IMR-90 (cell line): ENCODE data around the gene SARNP. TPM values are rescaled to one million over a fixed set of nuclear protein-coding genes. Genes with fewer than 3 reads are reported as not detected.
A peak's percentile ranks its signal among the peaks of the same experiment; 100 is the strongest.

ENCODE experiments used
- ATAC-seq: fragments of 200-7000 bp; cut with Tn5 transposase; 2 replicates; pipeline ENCODE4 v1.9.1; 2020; ENCODE audit warnings: low read depth, mild to moderate bottlenecking, moderate library complexity
- BruUV-seq: library from RNA; stranded (reverse); fragments of 400-500 nt; replicated peaks from 2 replicates; lab custom pipeline; 2021; lab: Mats Ljungman, UMichigan
- CTCF ChIA-PET: fragments of 300-600 bp; formaldehyde crosslinking; extraction: SDS; loops from one replicate; lab custom pipeline; 2021; ENCODE audit warnings: antibody characterized with exemption; lab: Yijun Ruan, JAX
- POLR2A ChIA-PET: fragments of 300-600 bp; sonication (Branson Sonifier 250); formaldehyde crosslinking; loops from one replicate; lab custom pipeline; 2022; ENCODE audit warnings: antibody characterized with exemption; ENCODE audit not compliant: unreplicated experiment; lab: Charles Lee
- DNase-seq: peaks from one replicate; pipeline ENCODE4 v3.0.0; 2013
- H2AFZ ChIP-seq: replicated peaks from 2 replicates; pipeline ENCODE3; 2013; ENCODE audit warnings: low read length, mild to moderate bottlenecking; ENCODE audit not compliant: poor library complexity
- H2AK5ac ChIP-seq: 2 replicates; pipeline ENCODE4 v1.6.1; 2013; ENCODE audit warnings: low read depth, low read length, inconsistent platforms
- H2AK9ac ChIP-seq: replicated peaks from 2 replicates; pipeline ENCODE3; 2013; ENCODE audit warnings: mild to moderate bottlenecking, low read depth, low read length, moderate library complexity; ENCODE audit not compliant: poor library complexity
- H2BK120ac ChIP-seq: 2 replicates; pipeline ENCODE4 v1.6.1; 2013; ENCODE audit warnings: low read depth, low read length, inconsistent platforms
- H2BK15ac ChIP-seq: 3 replicates; pipeline ENCODE4 v1.6.1; 2013; ENCODE audit warnings: low read depth, low read length, inconsistent platforms
- H2BK20ac ChIP-seq: 2 replicates; pipeline ENCODE4 v1.6.1; 2013; ENCODE audit warnings: low read depth, mild to moderate bottlenecking, inconsistent platforms, low read length, moderate library complexity
- H2BK5ac ChIP-seq: 2 replicates; pipeline ENCODE4 v1.6.1; 2013; ENCODE audit warnings: mild to moderate bottlenecking, low read depth, low read length, inconsistent platforms; ENCODE audit not compliant: poor library complexity, severe bottlenecking
- H3K14ac ChIP-seq: replicated peaks from 2 replicates; pipeline ENCODE4 v1.6.1; 2013; ENCODE audit warnings: low read depth, low read length, inconsistent platforms
- H3K18ac ChIP-seq: 2 replicates; pipeline ENCODE4 v1.6.1; 2013; ENCODE audit warnings: low read depth, low read length, control low read depth
- H3K23ac ChIP-seq: 2 replicates; pipeline ENCODE4 v1.6.1; 2013; ENCODE audit warnings: low read depth, low read length, inconsistent platforms
- H3K27ac ChIP-seq: 2 replicates; pipeline ENCODE4 v1.5.1; 2013; ENCODE audit warnings: mild to moderate bottlenecking, control low read depth, low read length; ENCODE audit not compliant: insufficient read depth
- H3K27me3 ChIP-seq: 2 replicates; pipeline ENCODE4 v1.6.1; 2013; ENCODE audit warnings: low read length; ENCODE audit not compliant: control insufficient read depth, insufficient read depth
- H3K36me3 ChIP-seq: 2 replicates; pipeline ENCODE4 v1.6.1; 2013; ENCODE audit warnings: low read length, mixed read lengths; ENCODE audit not compliant: control insufficient read depth, insufficient read depth
- H3K4ac ChIP-seq: 2 replicates; pipeline ENCODE4 v1.6.1; 2013; ENCODE audit warnings: low read depth, low read length, inconsistent platforms
- H3K4me1 ChIP-seq: 2 replicates; pipeline ENCODE4 v1.6.1; 2013; ENCODE audit warnings: low read length, mixed read lengths; ENCODE audit not compliant: control insufficient read depth, insufficient read depth
- H3K4me2 ChIP-seq: 2 replicates; pipeline ENCODE4 v1.6.1; 2013; ENCODE audit warnings: low read depth, mild to moderate bottlenecking, control low read depth, low read length, moderate library complexity
- H3K4me3 ChIP-seq: 2 replicates; pipeline ENCODE4 v1.5.1; 2013; ENCODE audit warnings: low read depth, mild to moderate bottlenecking, control low read depth, low read length, moderate library complexity; ENCODE audit not compliant: insufficient read depth
- H3K56ac ChIP-seq: 2 replicates; pipeline ENCODE4 v1.6.1; 2013; ENCODE audit warnings: low read length, inconsistent platforms; ENCODE audit not compliant: insufficient read depth; ENCODE audit errors: extremely low read depth
- H3K79me1 ChIP-seq, 2 experiments: 2 replicates each; pipeline ENCODE4 v1.6.1; 2013; ENCODE audit warnings: low read length in 2 of 2, inconsistent platforms in 1 of 2, low read depth in 1 of 2
- H3K9ac ChIP-seq: 2 replicates; pipeline ENCODE4 v1.6.1; 2013; ENCODE audit warnings: low read depth, low read length, control low read depth
- H3K9me1 ChIP-seq: 2 replicates; pipeline ENCODE4 v1.6.1; 2013; ENCODE audit warnings: low read length, inconsistent platforms; ENCODE audit not compliant: insufficient read depth
- H3K9me3 ChIP-seq: 2 replicates; pipeline ENCODE4 v1.6.1; 2013; ENCODE audit warnings: low read length; ENCODE audit not compliant: control insufficient read depth, insufficient read depth
- H4K20me1 ChIP-seq: 2 replicates; pipeline ENCODE4 v1.6.1; 2013; ENCODE audit warnings: low read length, inconsistent platforms; ENCODE audit not compliant: insufficient read depth
- H4K5ac ChIP-seq: 2 replicates; pipeline ENCODE4 v1.6.1; 2013; ENCODE audit warnings: mild to moderate bottlenecking, low read depth, low read length, control low read depth
- H4K8ac ChIP-seq, 2 experiments: 2 replicates each; pipeline ENCODE4 v1.6.1; 2013; ENCODE audit warnings: low read depth in 2 of 2, low read length in 2 of 2, control low read depth in 1 of 2, inconsistent platforms in 1 of 2
- H4K91ac ChIP-seq: 2 replicates; pipeline ENCODE4 v1.6.1; 2013; ENCODE audit warnings: low read depth, low read length, inconsistent platforms; ENCODE audit not compliant: insufficient read depth
- BHLHE40 ChIP-seq: fragments of 150-350 bp; IDR thresholded peaks from 2 replicates; pipeline ENCODE4 v1.6.1; 2016; ENCODE audit warnings: mild to moderate bottlenecking, low read depth, low read length
- CEBPB ChIP-seq: IDR thresholded peaks from 2 replicates; pipeline ENCODE4 v1.6.1; 2012; ENCODE audit warnings: low read depth, low read length, improper control_type of control experiment
- CHD1 ChIP-seq: IDR thresholded peaks from 2 replicates; pipeline ENCODE4 v1.6.1; 2012; ENCODE audit warnings: low read depth, low read length, improper control_type of control experiment
- CTCF ChIP-seq: conservative IDR thresholded peaks from 2 replicates; pipeline ENCODE4 v1.5.1; 2012; ENCODE audit warnings: mild to moderate bottlenecking, low read depth, low read length, improper control_type of control experiment
- ELK1 ChIP-seq: fragments of 150-350 bp; IDR thresholded peaks from 2 replicates; pipeline ENCODE4 v1.6.1; 2016; ENCODE audit warnings: low read depth, mild to moderate bottlenecking, low read length, moderate library complexity, borderline replicate concordance
- FOS ChIP-seq: fragments of 150-350 bp; IDR thresholded peaks from 2 replicates; pipeline ENCODE4 v1.6.1; 2016; ENCODE audit warnings: low read depth, low read length
- MAFK ChIP-seq: IDR thresholded peaks from 2 replicates; pipeline ENCODE4 v1.6.1; 2012; ENCODE audit warnings: low read depth, low read length, improper control_type of control experiment
- MAZ ChIP-seq: IDR thresholded peaks from 2 replicates; pipeline ENCODE4 v1.6.1; 2012; ENCODE audit warnings: low read depth, mild to moderate bottlenecking, low read length, improper control_type of control experiment, moderate library complexity, borderline replicate concordance
- MXI1 ChIP-seq: IDR thresholded peaks from 2 replicates; pipeline ENCODE4 v1.6.1; 2012; ENCODE audit warnings: low read depth, mild to moderate bottlenecking, low read length, moderate library complexity, borderline replicate concordance
- NFE2L2 ChIP-seq: fragments of 150-350 bp; IDR thresholded peaks from 2 replicates; pipeline ENCODE4 v1.6.1; 2016; ENCODE audit warnings: low read depth, mild to moderate bottlenecking, low read length
- POLR2A ChIP-seq: IDR thresholded peaks from 2 replicates; pipeline ENCODE4 v1.6.1; 2012; ENCODE audit warnings: mild to moderate bottlenecking, low read depth, low read length
- RAD21 ChIP-seq: IDR thresholded peaks from 2 replicates; pipeline ENCODE4 v1.6.1; 2012; ENCODE audit warnings: low read length, improper control_type of control experiment
- RCOR1 ChIP-seq: IDR thresholded peaks from 2 replicates; pipeline ENCODE4 v1.6.1; 2012; ENCODE audit warnings: mild to moderate bottlenecking, low read length, improper control_type of control experiment; ENCODE audit not compliant: insufficient replicate concordance
- RFX5 ChIP-seq: IDR thresholded peaks from 2 replicates; pipeline ENCODE4 v1.8.0; 2012; ENCODE audit warnings: low read depth, mild to moderate bottlenecking, low read length, moderate library complexity
- SMC3 ChIP-seq: fragments of 150-350 bp; IDR thresholded peaks from 2 replicates; pipeline ENCODE4 v1.6.1; 2016; ENCODE audit warnings: low read depth, mild to moderate bottlenecking, antibody characterized with exemption, low read length, moderate library complexity
- USF2 ChIP-seq: fragments of 150-350 bp; IDR thresholded peaks from 2 replicates; pipeline ENCODE4 v1.6.1; 2017; ENCODE audit warnings: mild to moderate bottlenecking, antibody characterized with exemption, low read length, low read depth
- WGBS, 2 experiments: methylation state at CpG; one replicate each; pipeline versions ENCODE4 v1.1.5 to v1.1.7; 2013; ENCODE audit warnings: missing lambda C conversion rate in 2 of 2; ENCODE audit not compliant: insufficient read length in 1 of 2; ENCODE audit errors: extremely low coverage in 2 of 2; 5-methylcytosine and 5-hydroxymethylcytosine counted together
- dilution Hi-C: fragments of 300-500 bp; cut with HindIII; formaldehyde crosslinking; loops from one replicate; pipeline ENCODE4 v1.14.3; 2018; ENCODE audit warnings: low sequenced_read_pairs; ENCODE audit not compliant: unreplicated experiment
- in situ Hi-C: fragments of 300-500 bp; cut with MboI; formaldehyde crosslinking; loops from 3 replicates; pipeline ENCODE4 v1.14.3; 2019; ENCODE audit warnings: low sequenced_read_pairs, inconsistent platforms, mixed read lengths
- intact Hi-C: fragments of 100-400 bp; cut with micrococcal nuclease; formaldehyde crosslinking; loops from 2 replicates; pipeline ENCODE4 v1.10.0; 2022
- polyA plus RNA-seq, 3 experiments: library from polyadenylated mRNA; depleted of rRNA; stranded (reverse); fragments of >200 nt; gene quantifications; 2 replicates each; pipeline ENCODE4 v1.2.3, GENCODE V29; 2012; ENCODE audit warnings: low replicate concordance in 1 of 3
- total RNA-seq: library from RNA; depleted of rRNA; stranded (reverse); fragments of >200 nt; gene quantifications from 2 replicates; pipeline ENCODE4 v1.2.3, GENCODE V29; 2012

Gene SARNP
- total and polyA plus RNA-seq, 2 of the 4 experiments (the other 2 are of a cell fraction): 46.8 to 103 TPM

GRCh38 chr12:55809274-55809673, 8.2 kb downstream of the SARNP start:
- Histone ChIP-seq H3K27ac (no peak overlapping the region), H4K8ac (no peak overlapping the region), H2AK5ac (0 out of 2 replicates have a peak overlapping the region, but pooled peaks have one; percentile 7), H3K9me1 (0 out of 2 replicates have a peak, but pooled peaks cover 3% of the 10 kb centered on the region), H3K27me3 (no peaks in the 10 kb centered on the region), H4K5ac (no peak overlapping the region), H3K4me3 (no peak overlapping the region), H2AFZ (no peak overlapping the region), H3K36me3 (peaks cover 18% of the 10 kb centered on the region), H4K20me1 (peaks cover 71% of the 10 kb centered on the region), H3K4me2 (no peak overlapping the region), H2AK9ac (no peak overlapping the region), H2BK5ac (no peak overlapping the region), H3K18ac (no peak overlapping the region), H3K4ac (no peak overlapping the region), H2BK120ac (no peak overlapping the region), H3K9ac (no peak overlapping the region), H3K56ac (no peak overlapping the region), H3K9me3 (no peaks in the 10 kb centered on the region), H2BK20ac (no peak overlapping the region), H3K23ac (no peak overlapping the region), H3K4me1 (no peaks in the 10 kb centered on the region; the same call in 1 of the 2 replicates), H2BK15ac (no peak overlapping the region), H3K79me1 (peaks cover 13 to 54% of the 10 kb centered on the region in 2 experiments), H4K91ac (no peak overlapping the region), H3K14ac (no peak overlapping the region)
- CTCF ChIA-PET: no interaction called here
- TF ChIP-seq CTCF: no peak
- TF ChIP-seq MXI1: no peak
- no peak for TF ChIP-seq RFX5
- no peak for TF ChIP-seq CEBPB
- TF ChIP-seq ELK1: no peak
- no peak for TF ChIP-seq RCOR1
- no peak for TF ChIP-seq CHD1
- TF ChIP-seq NFE2L2: no peak
- TF ChIP-seq SMC3: no peak
- TF ChIP-seq POLR2A: no peak
- no peak for TF ChIP-seq BHLHE40
- TF ChIP-seq FOS: no peak
- no peak for TF ChIP-seq MAFK
- no peak for TF ChIP-seq MAZ
- no peak for TF ChIP-seq USF2
- no peak for TF ChIP-seq RAD21
- in situ Hi-C loops (no loop called here), intact Hi-C loops (no loop called here), dilution Hi-C loops (no loop called here)
- POLR2A ChIA-PET: no interaction called here
- DNase-seq: no peak
- no CpG with 5 or more reads among the region's 5 CpGs for WGBS, 2 experiments
- ATAC-seq: no peak
- no TSS peak for BruUV-seq
